ENCODE measurements around the gene ITGA11. TPM values are rescaled to one million over a fixed set of nuclear protein-coding genes. Genes with fewer than 3 reads are reported as not detected.
"Not testable (repeated sequence)": the region's sequence is repeated elsewhere in the genome, so short reads cannot be mapped to it uniquely, and the experiment has no call there.

The ITGA11 gene
- total RNA-seq, 1 donor from 2014 or later = 0.28 TPM

- H3K36me3 Mint-ChIP-seq (ENCODE audit: low read depth, unreplicated experiment) = no peaks in the 10 kb centered on the region
Measured at GRCh38 chr15:68399096-68400065, 32.6 kb downstream of the ITGA11 start.

GRCh38 chr15:68397999-68398398 lies 34.0 kb downstream of the ITGA11 start:
- DNase-seq (ENCODE audit: low spot score); H3K4me1 Mint-ChIP-seq (ENCODE audit: unreplicated experiment); H3K27ac Mint-ChIP-seq (ENCODE audit: unreplicated experiment); H3K27me3 Mint-ChIP-seq (ENCODE audit: unreplicated experiment); H3K36me3 Mint-ChIP-seq (ENCODE audit: low read depth, unreplicated experiment); H3K9me3 Mint-ChIP-seq (ENCODE audit: unreplicated experiment); H3K4me3 Mint-ChIP-seq (ENCODE audit: unreplicated experiment): not testable (repeated sequence)

More at GRCh38 chr15:68399096-68400065, 32.6 kb downstream of the ITGA11 start:
- peaks cover 7% of the 10 kb centered on the region for H3K4me1 Mint-ChIP-seq (ENCODE audit: unreplicated experiment)
- H3K4me3 Mint-ChIP-seq (ENCODE audit: unreplicated experiment) = no peak overlapping the region
- no peak for TF ChIP-seq CTCF (IDR thresholded peaks at IDR 0.05; ENCODE audit: unreplicated experiment)
- DNase-seq (ENCODE audit: low spot score) = no peak
- no peak overlapping the region for H3K27ac Mint-ChIP-seq (ENCODE audit: unreplicated experiment)
- no peaks in the 10 kb centered on the region for H3K27me3 Mint-ChIP-seq (ENCODE audit: unreplicated experiment)
- H3K9me3 Mint-ChIP-seq (ENCODE audit: unreplicated experiment) = no peaks in the 10 kb centered on the region

- H3K4me1 Mint-ChIP-seq (ENCODE audit: unreplicated experiment) = no peaks in the 10 kb centered on the region
- no peaks in the 10 kb centered on the region for H3K9me3 Mint-ChIP-seq (ENCODE audit: unreplicated experiment)
- H3K36me3 Mint-ChIP-seq (ENCODE audit: low read depth, unreplicated experiment) = no peaks in the 10 kb centered on the region
- no peak for TF ChIP-seq CTCF (IDR thresholded peaks at IDR 0.05; ENCODE audit: unreplicated experiment)
- no peaks in the 10 kb centered on the region for H3K27me3 Mint-ChIP-seq (ENCODE audit: unreplicated experiment)
- no peak overlapping the region for H3K27ac Mint-ChIP-seq (ENCODE audit: unreplicated experiment)
- no peak overlapping the region for H3K4me3 Mint-ChIP-seq (ENCODE audit: unreplicated experiment)
- no peak for DNase-seq (ENCODE audit: low spot score)
Measured at GRCh38 chr15:68396068-68396467, 35.9 kb downstream of the ITGA11 start.

GRCh38 chr15:68391121-68391520 lies 40.8 kb downstream of the ITGA11 start:
- H3K4me3 Mint-ChIP-seq (ENCODE audit: unreplicated experiment) = no peak overlapping the region
- no peak overlapping the region for H3K27ac Mint-ChIP-seq (ENCODE audit: unreplicated experiment)

More at GRCh38 chr15:68391121-68391520, 40.8 kb downstream of the ITGA11 start:
- no peak for TF ChIP-seq CTCF (IDR thresholded peaks at IDR 0.05; ENCODE audit: unreplicated experiment)
- H3K9me3 Mint-ChIP-seq (ENCODE audit: unreplicated experiment) = no peaks in the 10 kb centered on the region
- peaks cover 10% of the 10 kb centered on the region for H3K4me1 Mint-ChIP-seq (ENCODE audit: unreplicated experiment)
- H3K27me3 Mint-ChIP-seq (ENCODE audit: unreplicated experiment) = no peaks in the 10 kb centered on the region
- H3K36me3 Mint-ChIP-seq (ENCODE audit: low read depth, unreplicated experiment) = no peaks in the 10 kb centered on the region
- DNase-seq (ENCODE audit: low spot score) = no peak

Measured in endothelial cell (in vitro differentiated cells).